Measurements from ENCODE around the gene ACSF3. TPM values are rescaled to one million over a fixed set of nuclear protein-coding genes. Genes with fewer than 3 reads are reported as not detected.
"Not testable (repeated sequence)": the region's sequence is repeated elsewhere in the genome, so short reads cannot be mapped to it uniquely, and the experiment has no call there.

ACSF3 gene
- total RNA-seq, 2 donors from 2014 or later: 34.8 to 35.5 TPM

GRCh38 chr16:89067677-89068443 lies 25.8 kb upstream of the ACSF3 start:
- Histone ChIP-seq H3K27ac (ENCODE audit: low read depth, low read length) (no peak overlapping the region), H3K4me1 (ENCODE audit: control insufficient read depth, insufficient read depth, low read length) (no peaks in the 10 kb centered on the region), H3K9me3 (ENCODE audit: control insufficient read depth, low read length) (no peaks in the 10 kb centered on the region), H3K9ac (ENCODE audit: extremely low read depth, low read length, poor library complexity, severe bottlenecking) (no peak overlapping the region), H3K27me3 (ENCODE audit: control insufficient read depth, insufficient read depth, low read length, poor library complexity, severe bottlenecking) (no peaks in the 10 kb centered on the region), H3K4me3 (ENCODE audit: low read length) (no peak overlapping the region), H3K36me3 (ENCODE audit: control insufficient read depth, insufficient read depth, low read length) (no peaks in the 10 kb centered on the region)
- H3K4me1 Mint-ChIP-seq: no peaks in the 10 kb centered on the region
- 87 to 91% methylated on average over 13 to 16 of the region's 16 CpGs for WGBS, 2 experiments (ENCODE audit: insufficient coverage in 1 of 2, insufficient read length in 1 of 2)
- DNase-seq: no peak
- no peaks in the 10 kb centered on the region for H3K27me3 Mint-ChIP-seq (ENCODE audit: insufficient read depth)
- H3K27ac Mint-ChIP-seq: no peak overlapping the region
- no peaks in the 10 kb centered on the region for H3K36me3 Mint-ChIP-seq (ENCODE audit: low read depth)
- H3K4me3 Mint-ChIP-seq: no peak overlapping the region
- TF ChIP-seq, protein P1, sequence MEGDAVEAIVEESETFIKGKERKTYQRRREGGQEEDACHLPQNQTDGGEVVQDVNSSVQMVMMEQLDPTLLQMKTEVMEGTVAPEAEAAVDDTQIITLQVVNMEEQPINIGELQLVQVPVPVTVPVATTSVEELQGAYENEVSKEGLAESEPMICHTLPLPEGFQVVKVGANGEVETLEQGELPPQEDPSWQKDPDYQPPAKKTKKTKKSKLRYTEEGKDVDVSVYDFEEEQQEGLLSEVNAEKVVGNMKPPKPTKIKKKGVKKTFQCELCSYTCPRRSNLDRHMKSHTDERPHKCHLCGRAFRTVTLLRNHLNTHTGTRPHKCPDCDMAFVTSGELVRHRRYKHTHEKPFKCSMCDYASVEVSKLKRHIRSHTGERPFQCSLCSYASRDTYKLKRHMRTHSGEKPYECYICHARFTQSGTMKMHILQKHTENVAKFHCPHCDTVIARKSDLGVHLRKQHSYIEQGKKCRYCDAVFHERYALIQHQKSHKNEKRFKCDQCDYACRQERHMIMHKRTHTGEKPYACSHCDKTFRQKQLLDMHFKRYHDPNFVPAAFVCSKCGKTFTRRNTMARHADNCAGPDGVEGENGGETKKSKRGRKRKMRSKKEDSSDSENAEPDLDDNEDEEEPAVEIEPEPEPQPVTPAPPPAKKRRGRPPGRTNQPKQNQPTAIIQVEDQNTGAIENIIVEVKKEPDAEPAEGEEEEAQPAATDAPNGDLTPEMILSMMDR (conservative IDR thresholded peaks at IDR 0.05): no peak
- no peaks in the 10 kb centered on the region for H3K9me3 Mint-ChIP-seq

- H3K27ac ChIP-seq (ENCODE audit: low read depth, low read length); H3K4me3 ChIP-seq (ENCODE audit: low read length); H3K4me3 Mint-ChIP-seq; H3K36me3 ChIP-seq (ENCODE audit: control insufficient read depth, insufficient read depth, low read length); H3K9me3 ChIP-seq (ENCODE audit: control insufficient read depth, low read length); H3K4me1 Mint-ChIP-seq; DNase-seq; H3K27ac Mint-ChIP-seq; H3K27me3 Mint-ChIP-seq (ENCODE audit: insufficient read depth); H3K9me3 Mint-ChIP-seq; H3K9ac ChIP-seq (ENCODE audit: extremely low read depth, low read length, poor library complexity, severe bottlenecking); H3K4me1 ChIP-seq (ENCODE audit: control insufficient read depth, insufficient read depth, low read length); H3K27me3 ChIP-seq (ENCODE audit: control insufficient read depth, insufficient read depth, low read length, poor library complexity, severe bottlenecking); H3K36me3 Mint-ChIP-seq (ENCODE audit: low read depth): not testable (repeated sequence)
- WGBS, 2 experiments (ENCODE audit: insufficient coverage in 1 of 2, insufficient read length in 1 of 2): 90 to 98% methylated on average over 4 of the region's 4 CpGs
Observed at GRCh38 chr16:89068814-89069616, 24.6 kb upstream of the ACSF3 start.

DNA sequence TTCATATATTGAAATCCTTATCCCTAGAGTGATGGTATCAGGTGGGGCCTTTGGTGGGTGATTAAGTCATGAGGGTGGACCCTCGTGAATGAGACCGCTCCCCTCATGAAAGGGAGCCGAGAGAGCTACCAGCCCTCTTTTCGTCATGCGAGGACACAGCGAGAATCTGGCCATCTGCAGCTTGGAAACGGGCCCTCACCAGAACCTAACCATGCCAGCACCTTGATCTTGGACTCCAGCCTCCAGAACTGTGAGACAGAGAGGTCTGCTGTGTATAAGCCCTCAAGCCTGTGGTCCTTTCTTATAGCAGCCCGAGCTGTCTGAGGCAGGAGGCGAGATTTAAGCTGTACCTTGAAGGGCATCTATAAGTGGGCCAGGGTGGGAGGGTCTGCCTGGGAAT lies 23.7 kb upstream of the ACSF3 start:
- Mint-ChIP-seq H3K4me1 (no peaks in the 10 kb centered on the region), H3K4me3 (no peak overlapping the region), H3K9me3 (peaks cover 13% of the 10 kb centered on the region), H3K27ac (no peak overlapping the region), H3K36me3 (ENCODE audit: low read depth) (no peaks in the 10 kb centered on the region), H3K27me3 (ENCODE audit: insufficient read depth) (no peaks in the 10 kb centered on the region)
- TF ChIP-seq, protein P1 (conservative IDR thresholded peaks at IDR 0.05): no peak
- 87 to 93% methylated on average over 7 to 9 of the region's 9 CpGs for WGBS, 2 experiments (ENCODE audit: insufficient coverage in 1 of 2, insufficient read length in 1 of 2)
- H3K27ac ChIP-seq (ENCODE audit: low read depth, low read length): no peak overlapping the region
- no peaks in the 10 kb centered on the region for H3K4me1 ChIP-seq (ENCODE audit: control insufficient read depth, insufficient read depth, low read length)
- no peak overlapping the region for H3K9ac ChIP-seq (ENCODE audit: extremely low read depth, low read length, poor library complexity, severe bottlenecking)
- H3K27me3 ChIP-seq (ENCODE audit: control insufficient read depth, insufficient read depth, low read length, poor library complexity, severe bottlenecking): no peaks in the 10 kb centered on the region
- H3K4me3 ChIP-seq (ENCODE audit: low read length): no peak overlapping the region
- no peaks in the 10 kb centered on the region for H3K36me3 ChIP-seq (ENCODE audit: control insufficient read depth, insufficient read depth, low read length)
- peaks cover 14% of the 10 kb centered on the region for H3K9me3 ChIP-seq (ENCODE audit: control insufficient read depth, low read length)
- no peak for DNase-seq
